D721Med (cell line): ENCODE data around the gene IFT43.

Source experiments
- DNase-seq: peaks from one replicate; pipeline ENCODE4 v3.0.0; 2011; ENCODE audit warnings: low spot score; ENCODE audit not compliant: insufficient read length
- FAIRE-seq: peaks from 2 replicates; lab custom pipeline; 2011; peaks lifted over from hg19 to GRCh38; lab: Jason Lieb, UNC
- CTCF ChIP-seq: IDR thresholded peaks from 2 replicates; pipeline ENCODE4 v1.5.1; 2012; ENCODE audit warnings: mild to moderate bottlenecking, control low read depth; ENCODE audit not compliant: insufficient read depth; ENCODE audit errors: missing control alignments

IFT43 gene

GRCh38 chr14:76024211-76024907, 38.8 kb downstream of the IFT43 start:
- no peak for TF ChIP-seq CTCF
- no peak for FAIRE-seq
- DNase-seq, result no peak

- no peak for TF ChIP-seq CTCF
- DNase-seq, result no peak
Observed at GRCh38 chr14:76034566-76034965, 49.0 kb downstream of the IFT43 start.

GRCh38 chr14:76040704-76041103, 55.1 kb downstream of the IFT43 start:
- FAIRE-seq, result no peak

More at GRCh38 chr14:76034566-76034965, 49.0 kb downstream of the IFT43 start:
- no peak for FAIRE-seq

GRCh38 chr14:76045773-76046172, 60.2 kb downstream of the IFT43 start:
- FAIRE-seq, result no peak
- DNase-seq, result no peak
- TF ChIP-seq CTCF, result no peak

More at GRCh38 chr14:76040704-76041103, 55.1 kb downstream of the IFT43 start:
- DNase-seq, result no peak
- TF ChIP-seq CTCF, result no peak

GRCh38 chr14:76050250-76050649, 64.7 kb downstream of the IFT43 start:
- DNase-seq (no peak), FAIRE-seq (no peak)

GRCh38 chr14:76050797-76051392, 65.3 kb downstream of the IFT43 start:
- FAIRE-seq (peak; percentile 95), DNase-seq (peak; percentile 35)
- peak; percentile 92 for TF ChIP-seq CTCF

More at GRCh38 chr14:76050250-76050649, 64.7 kb downstream of the IFT43 start:
- no peak for TF ChIP-seq CTCF

GRCh38 chr14:76051717-76052465, 66.3 kb downstream of the IFT43 start:
- FAIRE-seq (no peak), DNase-seq (no peak)
- TF ChIP-seq CTCF, result no peak
